Occipital lobe (tissue), 2 donors: Measurements from ENCODE around the gene ARNT2. TPM values are rescaled to one million over a fixed set of nuclear protein-coding genes. Genes with fewer than 3 reads are reported as not detected.

Experiments
- DNase-seq: peaks from one replicate; lab custom pipeline; 2025; lab: John Stamatoyannopoulos, UW
- total RNA-seq: library from RNA; depleted of rRNA; stranded (reverse); fragments of >200 nt; gene quantifications from one replicate; pipeline ENCODE4 v1.2.3, GENCODE V29; 2014

Gene ARNT2
- total RNA-seq, 1 donor from 2014 or later = 56.6 TPM

GRCh38 chr15:80405970-80406369, 1.8 kb downstream of the ARNT2 start:
- DNase-seq = no peak

GRCh38 chr15:80411788-80412288, 7.7 kb downstream of the ARNT2 start:
- no peak for DNase-seq

GRCh38 chr15:80414546-80415357, 10.6 kb downstream of the ARNT2 start:
- no peak for DNase-seq

GRCh38 chr15:80415358-80415670, 11.1 kb downstream of the ARNT2 start:
- no peak for DNase-seq

GRCh38 chr15:80416702-80417101, 12.5 kb downstream of the ARNT2 start:
- no peak for DNase-seq

- no peak for DNase-seq
These were observed 14.8 kb downstream of the ARNT2 start for GRCh38 chr15:80418892-80419537.

- no peak for DNase-seq
These were observed 15.4 kb downstream of the ARNT2 start for GRCh38 chr15:80419546-80419945.

- no peak for DNase-seq
These were observed 16.5 kb downstream of the ARNT2 start for GRCh38 chr15:80420658-80421057.

- no peak for DNase-seq
These were observed 19.0 kb downstream of the ARNT2 start for GRCh38 chr15:80423215-80423614.

- no peak for DNase-seq
These were observed 20.2 kb downstream of the ARNT2 start for GRCh38 chr15:80424381-80424780.

GRCh38 chr15:80426316-80426715, 22.1 kb downstream of the ARNT2 start:
- peak; percentile 28 for DNase-seq

- no peak for DNase-seq
These were observed 25.8 kb downstream of the ARNT2 start for GRCh38 chr15:80429964-80430363.

- DNase-seq = no peak
These were observed 27.6 kb downstream of the ARNT2 start for GRCh38 chr15:80431635-80432344.

- DNase-seq = no peak
These were observed 28.1 kb downstream of the ARNT2 start for GRCh38 chr15:80432345-80432702.

GRCh38 chr15:80433836-80434235, 29.7 kb downstream of the ARNT2 start:
- no peak for DNase-seq

GRCh38 chr15:80434926-80435720, 30.9 kb downstream of the ARNT2 start:
- no peak for DNase-seq

GRCh38 chr15:80436511-80437307, 32.5 kb downstream of the ARNT2 start:
- peak; percentile 71 for DNase-seq

GRCh38 chr15:80437334-80437891, 33.2 kb downstream of the ARNT2 start:
- peak; percentile 29 for DNase-seq

GRCh38 chr15:80439140-80439539, 35.0 kb downstream of the ARNT2 start:
- no peak for DNase-seq

GRCh38 chr15:80440024-80440423, 35.8 kb downstream of the ARNT2 start:
- no peak for DNase-seq
